ENCODE data around the gene CPNE6.
A peak's percentile ranks its signal among the peaks of the same experiment; 100 is the strongest.
"Not testable (repeated sequence)": the region's sequence is repeated elsewhere in the genome, so short reads cannot be mapped to it uniquely, and the experiment has no call there.

Gene CPNE6

GRCh38 chr14:24038686-24039085 lies 32.7 kb upstream of the CPNE6 start:
- H3K4me3 ChIP-seq (ENCODE audit: control insufficient read depth, low read depth, low read length): no peak overlapping the region
- no peak for DNase-seq (ENCODE audit: low read depth)
- TF ChIP-seq CTCF (IDR thresholded peaks at IDR 0.05; ENCODE audit: control insufficient read depth, insufficient read depth, low read depth, low read length, missing control alignments): no peak

- H3K4me3 ChIP-seq (ENCODE audit: control insufficient read depth, low read depth, low read length): no peak overlapping the region
- no peak for DNase-seq (ENCODE audit: low read depth)
- TF ChIP-seq CTCF (IDR thresholded peaks at IDR 0.05; ENCODE audit: control insufficient read depth, insufficient read depth, low read depth, low read length, missing control alignments): no peak
These were observed 30.7 kb upstream of the CPNE6 start for GRCh38 chr14:24040692-24041091.

GRCh38 chr14:24042746-24043145 lies 28.6 kb upstream of the CPNE6 start:
- TF ChIP-seq CTCF (IDR thresholded peaks at IDR 0.05; ENCODE audit: control insufficient read depth, insufficient read depth, low read depth, low read length, missing control alignments): no peak
- no peak overlapping the region for H3K4me3 ChIP-seq (ENCODE audit: control insufficient read depth, low read depth, low read length)
- DNase-seq (ENCODE audit: low read depth): no peak

GRCh38 chr14:24049002-24049401 lies 22.4 kb upstream of the CPNE6 start:
- H3K4me3 ChIP-seq (ENCODE audit: control insufficient read depth, low read depth, low read length); DNase-seq (ENCODE audit: low read depth): not testable (repeated sequence)

- DNase-seq (ENCODE audit: low read depth); H3K4me3 ChIP-seq (ENCODE audit: control insufficient read depth, low read depth, low read length): not testable (repeated sequence)
These were observed 20.6 kb upstream of the CPNE6 start for GRCh38 chr14:24050753-24051152.

GRCh38 chr14:24051176-24051788 lies 20.1 kb upstream of the CPNE6 start:
- H3K4me3 ChIP-seq (ENCODE audit: control insufficient read depth, low read depth, low read length): peak overlapping the region; percentile 46
- no peak for DNase-seq (ENCODE audit: low read depth)
- TF ChIP-seq CTCF (IDR thresholded peaks at IDR 0.05; ENCODE audit: control insufficient read depth, insufficient read depth, low read depth, low read length, missing control alignments): no peak

GRCh38 chr14:24051789-24052655 lies 19.3 kb upstream of the CPNE6 start, which contains the start of gene CARMIL3:
Gene CARMIL3, plus strand, starts transcription at chr14:24052009. Its CDS starts 145 bp downstream, at chr14:24052154.
- no peak for DNase-seq (ENCODE audit: low read depth)
- H3K4me3 ChIP-seq (ENCODE audit: control insufficient read depth, low read depth, low read length): peak within 1 kb of the TSS; percentile 64
- TF ChIP-seq CTCF (IDR thresholded peaks at IDR 0.05; ENCODE audit: control insufficient read depth, insufficient read depth, low read depth, low read length, missing control alignments): no peak

Measured in AG09309 (cell line).